Measurements from ENCODE around the gene ELF5.

ELF5 gene

DNA sequence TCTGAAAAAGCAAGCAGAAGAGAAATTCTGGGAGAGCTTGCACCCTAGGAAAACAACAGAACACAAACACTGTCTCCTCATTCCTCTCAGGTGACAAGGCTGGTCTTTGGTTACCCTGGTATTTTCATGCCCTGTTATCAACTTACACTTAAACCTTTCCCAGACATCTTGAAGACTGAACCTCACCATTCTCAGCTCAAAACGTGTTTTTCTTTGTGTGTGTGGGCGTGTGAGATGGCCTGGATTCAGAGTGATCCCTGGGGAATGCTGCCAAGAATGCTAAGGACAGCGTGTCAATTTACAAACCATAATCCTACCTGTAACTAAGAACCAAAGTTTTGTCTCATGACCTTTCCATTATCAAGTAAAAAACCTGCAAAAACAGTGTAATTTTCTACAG lies 33.3 kb downstream of the ELF5 start:
- no peak for DNase-seq
- H3K4me3 ChIP-seq (ENCODE audit: insufficient read depth, low read depth, low read length, poor library complexity, severe bottlenecking) = no peak overlapping the region
- H3K4me1 ChIP-seq (ENCODE audit: control insufficient read depth, insufficient read depth, low read length, poor library complexity, severe bottlenecking) = no peaks in the 10 kb centered on the region
- H3K27ac ChIP-seq (ENCODE audit: insufficient read depth, low read length, poor library complexity, severe bottlenecking) = no peak overlapping the region
- H3K27me3 ChIP-seq (replicated peaks; ENCODE audit: control insufficient read depth, insufficient read depth, low read length, poor library complexity, severe bottlenecking) = no peaks in the 10 kb centered on the region
- H3K9me3 ChIP-seq (ENCODE audit: control insufficient read depth, low read length) = no peaks in the 10 kb centered on the region
- H3K36me3 ChIP-seq (ENCODE audit: control insufficient read depth, insufficient read depth, low read length) = no peaks in the 10 kb centered on the region

- Histone ChIP-seq H3K4me3 (ENCODE audit: insufficient read depth, low read depth, low read length, poor library complexity, severe bottlenecking) (no peak overlapping the region), H3K4me1 (ENCODE audit: control insufficient read depth, insufficient read depth, low read length, poor library complexity, severe bottlenecking) (no peaks in the 10 kb centered on the region), H3K9me3 (ENCODE audit: control insufficient read depth, low read length) (no peaks in the 10 kb centered on the region), H3K36me3 (ENCODE audit: control insufficient read depth, insufficient read depth, low read length) (no peaks in the 10 kb centered on the region), H3K27me3 (replicated peaks; ENCODE audit: control insufficient read depth, insufficient read depth, low read length, poor library complexity, severe bottlenecking) (no peaks in the 10 kb centered on the region), H3K27ac (ENCODE audit: insufficient read depth, low read length, poor library complexity, severe bottlenecking) (no peak overlapping the region)
- DNase-seq = no peak
Measured at GRCh38 chr11:34478845-34479663, 34.5 kb downstream of the ELF5 start.

- Histone ChIP-seq H3K27me3 (replicated peaks; ENCODE audit: control insufficient read depth, insufficient read depth, low read length, poor library complexity, severe bottlenecking) (no peaks in the 10 kb centered on the region), H3K9me3 (ENCODE audit: control insufficient read depth, low read length) (no peaks in the 10 kb centered on the region), H3K27ac (ENCODE audit: insufficient read depth, low read length, poor library complexity, severe bottlenecking) (no peak overlapping the region), H3K4me3 (ENCODE audit: insufficient read depth, low read depth, low read length, poor library complexity, severe bottlenecking) (no peak overlapping the region), H3K4me1 (ENCODE audit: control insufficient read depth, insufficient read depth, low read length, poor library complexity, severe bottlenecking) (no peaks in the 10 kb centered on the region), H3K36me3 (ENCODE audit: control insufficient read depth, insufficient read depth, low read length) (peaks cover 9% of the 10 kb centered on the region)
- DNase-seq = no peak
Measured at GRCh38 chr11:34476849-34477248, 36.7 kb downstream of the ELF5 start.

DNA sequence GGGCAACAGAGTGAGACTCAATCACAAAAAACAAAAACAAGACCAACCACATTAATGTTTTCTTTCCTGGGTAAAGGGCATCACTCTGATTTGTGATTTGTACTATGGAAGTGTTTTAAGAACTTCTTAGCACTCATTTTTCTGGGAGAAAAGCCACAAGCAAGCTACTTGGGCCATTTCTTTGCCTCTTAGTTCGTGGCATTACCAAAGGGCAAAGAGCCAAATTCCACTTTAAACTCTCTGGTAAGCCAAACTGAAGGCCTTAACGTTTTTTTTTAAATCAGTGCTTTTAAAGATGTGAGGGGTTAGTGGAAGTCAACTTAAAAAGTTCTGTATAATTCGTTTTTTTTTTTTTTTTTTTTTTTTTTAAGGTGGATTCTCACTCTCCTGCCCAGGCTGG lies 37.9 kb downstream of the ELF5 start:
- H3K4me1 ChIP-seq (ENCODE audit: control insufficient read depth, insufficient read depth, low read length, poor library complexity, severe bottlenecking) = no peaks in the 10 kb centered on the region
- H3K27me3 ChIP-seq (replicated peaks; ENCODE audit: control insufficient read depth, insufficient read depth, low read length, poor library complexity, severe bottlenecking) = no peaks in the 10 kb centered on the region
- peaks cover 20% of the 10 kb centered on the region for H3K36me3 ChIP-seq (ENCODE audit: control insufficient read depth, insufficient read depth, low read length)
- H3K27ac ChIP-seq (ENCODE audit: insufficient read depth, low read length, poor library complexity, severe bottlenecking) = no peak overlapping the region
- no peak for DNase-seq
- H3K4me3 ChIP-seq (ENCODE audit: insufficient read depth, low read depth, low read length, poor library complexity, severe bottlenecking) = no peak overlapping the region
- H3K9me3 ChIP-seq (ENCODE audit: control insufficient read depth, low read length) = no peaks in the 10 kb centered on the region

GRCh38 chr11:34473603-34474169 lies 39.9 kb downstream of the ELF5 start:
- Histone ChIP-seq H3K36me3 (ENCODE audit: control insufficient read depth, insufficient read depth, low read length) (peaks cover 27% of the 10 kb centered on the region), H3K9me3 (ENCODE audit: control insufficient read depth, low read length) (no peaks in the 10 kb centered on the region), H3K27me3 (replicated peaks; ENCODE audit: control insufficient read depth, insufficient read depth, low read length, poor library complexity, severe bottlenecking) (no peaks in the 10 kb centered on the region), H3K27ac (ENCODE audit: insufficient read depth, low read length, poor library complexity, severe bottlenecking) (no peak overlapping the region), H3K4me1 (ENCODE audit: control insufficient read depth, insufficient read depth, low read length, poor library complexity, severe bottlenecking) (no peaks in the 10 kb centered on the region), H3K4me3 (ENCODE audit: insufficient read depth, low read depth, low read length, poor library complexity, severe bottlenecking) (no peak overlapping the region)
- DNase-seq = no peak

DNA sequence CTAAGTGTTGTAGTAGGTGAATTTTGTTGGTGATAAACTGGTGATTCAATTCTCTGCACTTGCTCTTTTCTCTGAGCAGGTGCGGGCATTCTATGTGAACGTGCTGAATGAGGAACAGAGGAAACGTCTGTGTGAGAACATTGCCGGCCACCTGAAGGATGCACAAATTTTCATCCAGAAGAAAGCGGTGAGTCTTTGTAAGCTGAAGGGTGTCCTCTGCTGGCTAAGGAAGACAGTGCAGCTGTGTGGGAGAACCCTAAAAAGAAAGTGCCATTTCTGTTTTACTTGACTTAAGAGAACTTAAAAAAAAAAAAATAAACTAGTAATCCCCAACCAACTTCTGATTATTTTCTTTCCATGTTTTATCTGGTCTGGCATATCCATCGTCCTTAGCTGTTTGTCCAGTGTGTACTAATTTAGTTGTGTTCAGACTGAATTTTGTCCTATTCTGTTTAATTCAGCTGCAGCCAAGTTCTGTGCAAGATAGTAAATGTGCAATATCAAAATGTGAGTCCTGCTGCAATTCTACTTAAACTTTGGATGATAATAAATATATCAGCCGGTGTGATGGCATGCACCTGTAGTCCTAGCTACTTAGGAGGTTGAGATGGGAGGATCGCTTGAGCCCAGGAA lies 45.3 kb downstream of the ELF5 start:
- no peak overlapping the region for H3K4me3 ChIP-seq (ENCODE audit: insufficient read depth, low read depth, low read length, poor library complexity, severe bottlenecking)
- H3K9me3 ChIP-seq (ENCODE audit: control insufficient read depth, low read length) = peaks cover 5% of the 10 kb centered on the region
- H3K27me3 ChIP-seq (replicated peaks; ENCODE audit: control insufficient read depth, insufficient read depth, low read length, poor library complexity, severe bottlenecking) = no peaks in the 10 kb centered on the region
- no peaks in the 10 kb centered on the region for H3K4me1 ChIP-seq (ENCODE audit: control insufficient read depth, insufficient read depth, low read length, poor library complexity, severe bottlenecking)
- DNase-seq = no peak
- H3K36me3 ChIP-seq (ENCODE audit: control insufficient read depth, insufficient read depth, low read length) = peaks cover 67% of the 10 kb centered on the region
- H3K27ac ChIP-seq (ENCODE audit: insufficient read depth, low read length, poor library complexity, severe bottlenecking) = no peak overlapping the region

GRCh38 chr11:34466802-34467488 lies 46.6 kb downstream of the ELF5 start:
- DNase-seq = no peak
- H3K9me3 ChIP-seq (ENCODE audit: control insufficient read depth, low read length) = peaks cover 5% of the 10 kb centered on the region
- peaks cover 73% of the 10 kb centered on the region for H3K36me3 ChIP-seq (ENCODE audit: control insufficient read depth, insufficient read depth, low read length)
- H3K27me3 ChIP-seq (replicated peaks; ENCODE audit: control insufficient read depth, insufficient read depth, low read length, poor library complexity, severe bottlenecking) = no peaks in the 10 kb centered on the region
- H3K27ac ChIP-seq (ENCODE audit: insufficient read depth, low read length, poor library complexity, severe bottlenecking) = no peak overlapping the region
- H3K4me1 ChIP-seq (ENCODE audit: control insufficient read depth, insufficient read depth, low read length, poor library complexity, severe bottlenecking) = no peaks in the 10 kb centered on the region
- no peak overlapping the region for H3K4me3 ChIP-seq (ENCODE audit: insufficient read depth, low read depth, low read length, poor library complexity, severe bottlenecking)

DNA sequence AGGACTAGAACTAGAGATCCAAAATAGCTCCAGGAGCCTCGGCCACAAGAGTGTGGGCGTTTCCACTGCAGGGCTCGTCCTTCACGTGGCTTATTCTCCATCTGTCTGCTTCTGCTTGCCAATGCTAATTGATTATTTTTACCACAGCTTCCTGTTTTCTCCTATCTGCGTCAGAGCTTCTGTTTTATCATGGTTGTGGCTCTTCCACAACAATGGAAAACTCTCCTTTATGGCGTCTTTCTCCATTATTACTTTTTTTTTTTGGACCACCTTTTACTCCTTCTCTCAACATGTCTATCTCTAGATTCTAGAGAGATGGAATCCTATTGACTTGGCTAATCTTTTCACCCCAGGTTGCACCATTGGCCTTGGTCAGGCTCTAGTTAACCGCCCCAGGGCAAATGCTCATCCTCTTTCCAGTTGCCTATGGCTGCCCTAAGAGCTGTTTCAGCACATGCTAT lies 49.0 kb downstream of the ELF5 start:
- H3K9me3 ChIP-seq (ENCODE audit: control insufficient read depth, low read length) = peaks cover 5% of the 10 kb centered on the region
- no peaks in the 10 kb centered on the region for H3K4me1 ChIP-seq (ENCODE audit: control insufficient read depth, insufficient read depth, low read length, poor library complexity, severe bottlenecking)
- no peak overlapping the region for H3K4me3 ChIP-seq (ENCODE audit: insufficient read depth, low read depth, low read length, poor library complexity, severe bottlenecking)
- DNase-seq = no peak
- no peak overlapping the region for H3K27ac ChIP-seq (ENCODE audit: insufficient read depth, low read length, poor library complexity, severe bottlenecking)
- H3K27me3 ChIP-seq (replicated peaks; ENCODE audit: control insufficient read depth, insufficient read depth, low read length, poor library complexity, severe bottlenecking) = no peaks in the 10 kb centered on the region
- H3K36me3 ChIP-seq (ENCODE audit: control insufficient read depth, insufficient read depth, low read length) = peaks cover 74% of the 10 kb centered on the region

DNA sequence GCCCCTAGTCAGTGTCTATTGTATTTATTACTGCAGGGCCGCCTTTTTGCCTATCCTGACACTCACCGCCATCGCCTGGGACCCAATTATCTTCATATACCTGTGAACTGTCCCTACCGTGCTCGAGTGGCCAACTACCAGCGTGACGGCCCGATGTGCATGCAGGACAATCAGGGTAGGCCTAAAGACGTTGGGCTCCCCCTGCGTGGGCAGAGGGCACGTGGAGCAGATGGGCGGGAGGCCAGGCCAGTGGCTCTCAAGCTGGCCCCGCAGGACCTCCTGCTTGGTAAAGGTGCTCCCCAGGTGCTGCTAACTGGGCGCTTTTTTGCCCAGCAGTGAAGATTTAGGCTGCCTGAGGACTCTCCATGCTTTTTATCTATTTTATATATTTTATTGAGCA lies 52.4 kb downstream of the ELF5 start:
- no peak for DNase-seq
- peaks cover 80% of the 10 kb centered on the region for H3K36me3 ChIP-seq (ENCODE audit: control insufficient read depth, insufficient read depth, low read length)
- H3K4me3 ChIP-seq (ENCODE audit: insufficient read depth, low read depth, low read length, poor library complexity, severe bottlenecking) = no peak overlapping the region
- peaks cover 5% of the 10 kb centered on the region for H3K9me3 ChIP-seq (ENCODE audit: control insufficient read depth, low read length)
- no peak overlapping the region for H3K27ac ChIP-seq (ENCODE audit: insufficient read depth, low read length, poor library complexity, severe bottlenecking)
- no peaks in the 10 kb centered on the region for H3K27me3 ChIP-seq (replicated peaks; ENCODE audit: control insufficient read depth, insufficient read depth, low read length, poor library complexity, severe bottlenecking)
- no peaks in the 10 kb centered on the region for H3K4me1 ChIP-seq (ENCODE audit: control insufficient read depth, insufficient read depth, low read length, poor library complexity, severe bottlenecking)

GRCh38 chr11:34460278-34460677 lies 53.3 kb downstream of the ELF5 start:
- Histone ChIP-seq H3K4me1 (ENCODE audit: control insufficient read depth, insufficient read depth, low read length, poor library complexity, severe bottlenecking) (no peaks in the 10 kb centered on the region), H3K36me3 (ENCODE audit: control insufficient read depth, insufficient read depth, low read length) (peaks cover 72% of the 10 kb centered on the region), H3K4me3 (ENCODE audit: insufficient read depth, low read depth, low read length, poor library complexity, severe bottlenecking) (no peak overlapping the region), H3K9me3 (ENCODE audit: control insufficient read depth, low read length) (no peaks in the 10 kb centered on the region), H3K27ac (ENCODE audit: insufficient read depth, low read length, poor library complexity, severe bottlenecking) (no peak overlapping the region), H3K27me3 (replicated peaks; ENCODE audit: control insufficient read depth, insufficient read depth, low read length, poor library complexity, severe bottlenecking) (no peaks in the 10 kb centered on the region)
- DNase-seq = no peak
